HK-2 (cell line): ENCODE measurements around the gene TAMALIN.

Experiments used
- DNase-seq: peaks from one replicate; pipeline ENCODE4 v3.0.0-alpha.2; 2018; ENCODE audit not compliant: unreplicated experiment

Gene TAMALIN

DNA sequence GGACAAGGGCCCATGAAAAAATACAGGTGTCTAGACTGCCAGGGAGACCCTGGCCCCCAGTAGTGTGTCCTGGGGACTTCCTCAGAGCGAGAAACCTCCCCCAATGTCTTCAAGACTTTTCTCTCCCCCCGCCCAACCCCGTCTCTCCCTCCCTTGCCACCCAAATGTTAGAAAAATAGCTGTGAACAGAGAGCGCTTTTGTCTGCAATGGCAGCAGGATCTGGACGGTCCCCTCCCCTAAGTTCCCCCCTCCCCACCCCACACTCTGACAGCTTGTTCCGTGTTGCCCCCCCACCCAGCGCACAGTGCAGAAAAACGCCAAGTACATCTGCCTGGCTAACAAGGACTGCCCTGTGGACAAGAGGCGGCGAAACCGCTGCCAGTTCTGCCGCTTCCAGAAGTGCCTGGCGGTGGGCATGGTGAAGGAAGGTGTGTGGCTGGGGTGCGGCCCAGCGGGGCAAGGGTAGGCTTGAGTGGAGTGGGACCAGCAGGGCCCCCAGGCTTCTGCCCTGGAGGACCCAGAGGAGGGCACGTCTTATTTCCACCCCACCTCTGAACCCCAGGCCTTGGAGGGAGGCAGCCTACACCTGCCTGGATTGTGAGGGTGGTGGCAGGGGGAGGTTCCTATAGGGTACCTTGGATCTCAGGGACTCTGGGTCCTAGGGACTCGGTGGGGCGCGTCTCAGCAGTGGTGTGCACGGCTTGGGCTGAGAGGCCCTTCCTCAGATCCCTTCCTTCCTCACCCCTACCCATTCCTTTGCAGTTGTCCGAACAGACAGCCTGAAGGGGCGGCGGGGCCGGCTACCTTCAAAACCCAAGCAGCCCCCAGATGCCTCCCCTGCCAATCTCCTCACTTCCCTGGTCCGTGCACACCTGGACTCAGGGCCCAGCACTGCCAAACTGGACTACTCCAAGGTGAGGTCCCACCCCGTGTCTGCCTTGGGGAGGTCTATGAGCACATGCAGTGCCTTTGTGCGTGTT lies 49.3 kb downstream of the TAMALIN start:
- DNase-seq, result no peak

DNA sequence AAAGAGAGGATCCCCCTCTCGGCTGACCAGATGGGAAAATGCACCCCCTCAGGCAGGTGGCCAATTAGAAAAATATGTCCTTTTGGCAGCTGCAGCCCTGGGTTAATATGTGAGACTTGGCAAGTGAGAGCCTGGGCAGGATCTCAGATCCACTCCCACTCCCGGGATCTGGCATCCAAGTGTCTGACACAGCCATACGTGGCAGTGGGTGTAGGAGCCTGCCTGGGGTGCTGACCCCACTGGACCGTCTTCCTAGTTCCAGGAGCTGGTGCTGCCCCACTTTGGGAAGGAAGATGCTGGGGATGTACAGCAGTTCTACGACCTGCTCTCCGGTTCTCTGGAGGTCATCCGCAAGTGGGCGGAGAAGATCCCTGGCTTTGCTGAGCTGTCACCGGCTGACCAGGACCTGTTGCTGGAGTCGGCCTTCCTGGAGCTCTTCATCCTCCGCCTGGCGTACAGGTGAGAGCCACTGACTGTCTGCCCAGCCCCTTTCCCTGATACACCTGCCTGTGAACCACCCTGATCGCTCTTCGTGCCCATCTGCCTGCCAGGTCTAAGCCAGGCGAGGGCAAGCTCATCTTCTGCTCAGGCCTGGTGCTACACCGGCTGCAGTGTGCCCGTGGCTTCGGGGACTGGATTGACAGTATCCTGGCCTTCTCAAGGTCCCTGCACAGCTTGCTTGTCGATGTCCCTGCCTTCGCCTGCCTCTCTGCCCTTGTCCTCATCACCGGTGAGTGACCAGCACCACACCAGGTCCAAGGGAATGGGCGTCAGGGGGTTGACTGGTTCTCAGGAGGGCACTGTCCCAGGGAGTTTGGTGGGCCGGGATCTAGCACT lies 50.3 kb downstream of the TAMALIN start:
- DNase-seq, result no peak

DNA sequence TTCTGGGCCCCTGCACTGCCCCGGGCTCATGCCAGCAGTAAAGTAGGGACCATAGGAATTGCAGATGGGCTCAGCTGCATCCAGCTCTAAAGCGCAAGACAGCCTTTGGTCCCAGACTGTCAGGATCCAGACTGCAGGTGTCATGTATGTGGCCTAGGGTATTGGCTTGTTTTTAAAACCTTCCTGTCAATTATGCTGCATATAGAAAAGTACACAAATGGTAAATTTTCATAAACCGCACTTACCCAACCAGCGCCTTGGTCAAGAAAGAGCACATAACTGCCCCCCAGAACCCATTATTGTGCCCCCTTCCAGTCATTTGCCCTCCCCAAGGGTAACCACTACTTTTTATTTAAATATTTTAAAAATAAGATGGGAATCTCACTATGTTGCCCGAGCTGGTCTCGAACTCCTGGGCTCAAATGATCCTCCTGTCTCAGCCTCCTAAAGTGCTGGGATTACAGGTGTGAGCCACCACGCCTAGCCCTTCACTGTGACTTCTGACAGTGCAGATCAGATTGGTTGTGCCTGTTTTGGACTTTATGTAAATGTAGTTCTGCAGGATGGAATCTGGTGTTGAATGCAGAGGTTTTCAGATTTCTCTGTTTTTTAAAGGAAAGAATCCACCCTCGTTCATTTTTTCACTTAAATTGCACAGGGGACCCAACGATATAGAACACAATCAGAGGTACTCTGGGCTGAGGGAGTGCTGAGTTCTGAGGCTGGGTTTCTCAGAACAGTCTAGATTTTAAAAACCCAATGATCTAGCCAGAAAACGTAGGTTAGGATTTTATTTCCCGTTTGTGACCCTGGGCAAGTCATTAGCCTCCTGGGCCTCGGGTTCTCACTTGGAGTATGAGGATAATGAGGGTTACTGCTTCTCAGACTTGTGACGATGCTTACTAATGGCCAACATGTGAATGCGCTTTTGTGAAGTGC lies 51.2 kb downstream of the TAMALIN start:
- DNase-seq, result no peak

DNA sequence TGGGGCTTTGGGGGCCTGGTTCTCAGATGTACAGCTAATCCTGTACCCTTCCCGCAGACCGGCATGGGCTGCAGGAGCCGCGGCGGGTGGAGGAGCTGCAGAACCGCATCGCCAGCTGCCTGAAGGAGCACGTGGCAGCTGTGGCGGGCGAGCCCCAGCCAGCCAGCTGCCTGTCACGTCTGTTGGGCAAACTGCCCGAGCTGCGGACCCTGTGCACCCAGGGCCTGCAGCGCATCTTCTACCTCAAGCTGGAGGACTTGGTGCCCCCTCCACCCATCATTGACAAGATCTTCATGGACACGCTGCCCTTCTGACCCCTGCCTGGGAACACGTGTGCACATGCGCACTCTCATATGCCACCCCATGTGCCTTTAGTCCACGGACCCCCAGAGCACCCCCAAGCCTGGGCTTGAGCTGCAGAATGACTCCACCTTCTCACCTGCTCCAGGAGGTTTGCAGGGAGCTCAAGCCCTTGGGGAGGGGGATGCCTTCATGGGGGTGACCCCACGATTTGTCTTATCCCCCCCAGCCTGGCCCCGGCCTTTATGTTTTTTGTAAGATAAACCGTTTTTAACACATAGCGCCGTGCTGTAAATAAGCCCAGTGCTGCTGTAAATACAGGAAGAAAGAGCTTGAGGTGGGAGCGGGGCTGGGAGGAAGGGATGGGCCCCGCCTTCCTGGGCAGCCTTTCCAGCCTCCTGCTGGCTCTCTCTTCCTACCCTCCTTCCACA lies 52.0 kb downstream of the TAMALIN start:
- DNase-seq, result no peak

DNA sequence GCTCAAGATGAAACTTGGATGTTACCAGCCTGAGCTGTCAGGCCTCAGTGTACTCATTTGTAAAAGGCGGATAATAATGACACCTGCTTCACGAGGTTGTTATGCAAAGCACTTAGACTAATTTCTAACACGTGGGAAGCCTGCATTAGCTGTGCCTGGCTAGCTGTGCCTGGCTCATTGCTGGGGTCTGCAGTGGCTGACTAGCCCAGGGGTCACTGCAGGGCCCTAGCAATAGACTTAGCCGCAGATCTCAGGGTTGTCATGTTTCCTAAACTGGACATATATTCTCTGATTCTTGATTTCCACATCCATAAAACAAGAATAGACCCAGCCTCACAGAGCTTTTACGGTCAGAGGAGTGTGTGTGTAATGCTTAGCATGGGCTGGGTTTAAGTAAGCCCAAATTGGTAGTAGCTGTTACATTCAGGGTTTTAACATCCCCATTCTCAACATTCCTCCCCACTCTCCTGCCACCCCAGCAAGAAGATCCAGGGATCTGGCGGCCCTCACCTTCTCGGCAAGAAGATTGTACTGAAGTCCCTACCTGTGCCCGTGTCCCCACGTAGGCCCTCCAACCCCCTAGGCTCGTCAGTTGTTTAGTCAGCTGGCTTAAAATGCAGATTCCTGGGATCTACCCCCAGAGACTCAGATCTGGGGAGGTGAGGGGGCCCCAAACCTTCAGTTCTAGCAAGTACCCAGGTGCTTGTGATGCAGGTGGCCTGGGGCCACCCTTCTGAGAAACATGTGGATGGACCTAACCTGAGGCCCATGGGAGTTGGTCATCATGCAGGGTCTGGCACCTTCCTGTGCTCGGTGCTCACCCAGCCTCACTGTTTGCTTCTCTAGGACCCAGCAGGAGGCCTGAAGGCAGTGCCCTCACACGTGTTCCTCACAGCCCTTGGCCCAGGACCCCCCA lies 53.1 kb downstream of the TAMALIN start:
- no peak for DNase-seq

DNA sequence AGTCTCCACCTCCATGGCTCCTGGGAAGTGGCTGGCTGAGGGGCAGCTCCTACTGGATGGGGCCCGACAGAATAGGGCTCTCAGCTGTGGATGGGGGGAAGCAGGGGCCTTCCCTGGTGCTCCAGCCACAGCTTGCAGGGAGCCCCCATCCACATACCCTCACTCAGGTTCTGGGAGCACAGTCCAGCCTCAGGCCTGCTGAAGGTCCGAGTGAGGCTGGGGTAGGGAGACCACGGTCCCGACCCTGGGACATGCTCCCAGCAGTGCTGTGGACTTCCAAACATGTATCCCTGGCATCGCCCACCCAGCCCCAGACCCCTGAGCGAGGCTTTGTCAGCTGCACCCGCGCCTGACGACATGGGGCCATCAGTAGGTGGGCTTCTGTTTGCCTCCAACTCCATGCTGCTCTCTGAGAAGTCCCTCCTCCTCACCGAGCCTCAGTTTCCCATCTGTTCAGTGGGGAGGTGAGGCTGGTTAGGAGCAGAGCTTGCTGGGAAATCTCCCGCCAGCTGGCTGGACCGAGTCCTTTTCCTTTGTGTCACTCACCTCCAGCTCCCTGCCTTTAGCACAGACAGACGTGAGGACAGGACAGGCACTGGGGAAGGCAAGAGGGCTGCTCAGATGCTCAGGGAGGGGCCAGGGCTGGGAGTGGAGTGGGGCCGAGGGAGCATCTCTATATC lies 53.9 kb downstream of the TAMALIN start:
- DNase-seq, result no peak

DNA sequence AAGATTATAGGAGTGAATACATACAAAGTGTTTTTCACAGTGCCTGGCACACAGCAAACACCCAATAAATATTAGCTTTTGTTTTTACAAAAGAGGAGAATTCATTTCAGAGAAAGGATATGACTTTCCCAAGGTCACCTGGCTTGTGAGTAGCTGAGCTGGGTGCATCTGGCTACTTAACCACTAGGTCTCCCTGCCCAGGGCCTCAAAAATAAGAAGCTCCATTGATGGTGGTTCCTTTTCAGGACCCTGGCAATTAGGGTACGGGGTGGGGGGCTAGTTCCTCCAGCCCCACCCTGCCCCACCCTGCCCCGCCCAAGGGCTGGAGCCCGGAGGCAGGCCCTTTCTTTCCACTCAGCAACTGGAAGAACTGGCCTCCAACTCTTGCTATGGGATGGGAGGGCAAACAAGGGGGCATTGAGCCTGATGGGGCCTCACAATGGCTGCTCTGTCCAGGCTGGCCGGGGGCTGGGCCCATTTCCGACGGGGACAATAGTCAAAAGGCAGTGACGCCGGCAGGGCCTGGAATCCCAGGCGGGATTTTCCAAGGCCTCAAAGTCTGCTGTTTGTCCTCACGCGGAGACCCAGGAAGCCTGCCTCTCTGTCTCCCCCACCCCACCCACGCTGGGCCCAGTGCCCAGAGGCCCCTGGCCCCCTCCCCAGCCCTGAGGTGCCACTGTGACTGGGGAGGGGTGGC lies 54.9 kb downstream of the TAMALIN start:
- no peak for DNase-seq

DNA sequence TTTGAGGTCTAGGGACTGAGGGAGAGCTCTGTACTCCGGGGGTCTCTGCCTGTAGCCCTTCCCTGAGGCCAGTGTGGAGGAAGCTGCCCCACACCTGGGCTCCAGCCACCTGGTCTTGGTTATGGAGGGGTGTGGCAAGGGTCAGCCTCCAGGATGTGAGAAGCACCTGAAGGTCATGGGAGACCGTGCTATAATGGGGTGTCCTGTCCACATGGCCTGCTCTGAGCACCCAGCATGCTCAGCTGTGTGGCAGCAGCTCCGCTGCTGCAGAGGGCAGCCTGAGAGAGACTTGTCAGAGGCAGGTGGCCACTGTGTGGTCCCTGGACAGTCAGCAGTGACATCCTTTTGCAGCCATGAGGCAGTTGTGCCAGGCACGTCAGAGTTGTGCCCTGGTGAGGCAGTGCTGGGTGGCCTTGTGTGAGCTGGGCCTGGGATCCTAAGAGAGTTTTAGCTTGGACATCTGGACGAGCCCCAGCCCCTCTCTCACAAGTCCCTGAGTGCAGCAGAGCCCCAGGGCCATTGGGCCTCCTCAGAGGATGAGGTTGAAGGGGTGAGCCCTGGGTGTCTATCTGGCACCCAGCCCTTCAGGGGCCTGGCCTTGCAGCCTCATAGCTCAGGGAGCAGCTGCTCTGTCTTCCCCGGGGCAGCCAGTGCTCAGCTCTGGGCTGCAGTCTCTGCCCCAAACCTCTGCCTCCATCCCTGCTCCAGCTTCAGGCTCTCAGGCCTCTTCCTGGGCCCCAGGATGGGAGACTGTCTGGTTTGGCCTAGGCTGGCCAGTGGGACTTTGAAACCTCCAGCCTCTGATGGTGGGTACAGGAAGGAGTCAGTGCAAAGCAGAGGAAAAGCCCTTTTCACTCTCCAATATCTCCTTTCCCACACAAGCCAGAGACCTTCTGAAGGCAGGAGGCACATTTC lies 55.7 kb downstream of the TAMALIN start:
- no peak for DNase-seq

DNA sequence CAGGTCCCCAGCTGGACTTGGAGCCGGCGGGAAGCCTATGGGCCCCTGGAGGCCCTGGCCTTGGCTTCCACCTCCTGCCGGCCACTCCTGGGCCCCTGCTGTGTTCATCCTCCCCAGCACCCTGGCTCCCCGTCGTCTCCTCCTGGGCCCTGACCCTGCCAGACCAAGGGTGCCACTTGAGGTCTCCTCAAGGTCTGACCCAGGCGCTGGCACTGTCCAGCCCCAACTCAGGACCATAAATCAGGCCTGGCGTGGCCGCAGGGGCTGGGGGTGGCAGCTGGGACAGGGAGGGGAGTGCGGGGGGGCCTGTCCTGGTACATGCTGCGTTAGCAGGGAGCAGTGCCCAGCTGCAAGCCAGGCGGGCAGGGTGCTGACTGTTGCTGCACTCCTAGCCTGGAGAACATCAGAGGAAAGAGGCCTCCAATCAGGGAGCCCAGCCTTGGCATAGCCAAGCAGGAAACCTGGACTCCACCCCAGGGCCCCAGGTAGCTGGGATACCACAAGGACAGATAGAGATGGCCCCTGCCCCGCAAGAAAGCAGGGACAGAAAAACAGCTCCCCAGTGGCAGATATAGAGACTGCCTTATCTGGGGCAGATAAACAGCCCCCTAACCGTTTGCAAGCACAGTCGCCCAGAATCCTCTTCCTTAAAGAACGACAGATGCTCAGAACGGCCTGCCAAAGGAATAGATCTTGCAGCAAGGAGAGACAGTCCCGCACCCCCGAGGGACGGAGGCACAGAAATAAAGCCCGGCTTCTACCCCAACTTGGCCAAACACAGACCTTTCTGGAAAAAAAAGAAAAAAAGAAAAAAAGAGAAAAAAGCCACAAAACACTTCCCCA lies 56.6 kb downstream of the TAMALIN start:
- no peak for DNase-seq

DNA sequence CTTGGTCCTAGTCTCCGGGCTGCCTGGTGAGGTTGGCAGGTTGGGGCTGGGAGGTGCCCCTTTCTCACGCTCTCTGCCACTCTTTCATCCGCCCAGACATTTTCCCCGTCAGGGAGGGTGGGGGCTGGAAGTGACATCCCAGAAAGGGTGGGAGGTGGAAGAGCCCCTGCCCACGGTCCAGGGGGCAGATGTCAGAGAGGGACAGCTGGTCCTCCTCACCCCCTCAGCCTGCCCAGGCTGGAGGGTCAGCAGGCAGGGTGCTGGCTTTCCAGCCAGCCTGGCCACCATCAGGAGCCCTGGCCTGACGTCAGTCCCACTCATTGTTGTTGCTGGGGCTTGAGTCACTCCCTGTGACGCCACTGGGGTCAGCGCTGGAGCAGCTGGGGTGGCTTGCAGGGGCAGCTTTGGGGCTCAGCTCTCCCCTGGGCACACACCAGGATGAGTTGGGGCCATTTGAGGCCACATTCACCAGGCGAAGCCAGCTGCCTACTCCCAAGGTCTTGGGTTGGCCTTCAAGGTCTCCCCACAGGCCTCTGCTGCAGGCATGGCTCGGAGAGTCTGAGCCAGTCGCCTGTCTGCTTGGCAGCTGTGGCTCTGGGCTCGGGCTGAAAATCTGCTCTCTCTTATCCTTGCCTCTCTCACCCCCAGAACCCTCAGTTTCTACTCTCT lies 57.4 kb downstream of the TAMALIN start:
- no peak for DNase-seq
